Osteocyte (in vitro differentiated cells): ENCODE measurements around the gene CASD1. TPM values are rescaled to one million over a fixed set of nuclear protein-coding genes. Genes with fewer than 3 reads are reported as not detected.

Experiments
- DNase-seq: peaks from one replicate; pipeline ENCODE4 v3.0.0; 2021; ENCODE audit warnings: mixed read lengths; ENCODE audit not compliant: unreplicated experiment; ENCODE audit errors: extremely low spot score
- H3K27ac Mint-ChIP-seq: one replicate; pipeline ENCODE4 v1.8.0; 2021; ENCODE audit warnings: mild to moderate bottlenecking, mixed read lengths; ENCODE audit not compliant: unreplicated experiment
- H3K27me3 Mint-ChIP-seq: one replicate; pipeline ENCODE4 v1.8.0; 2021; ENCODE audit warnings: mixed read lengths; ENCODE audit not compliant: unreplicated experiment
- H3K36me3 Mint-ChIP-seq: one replicate; pipeline ENCODE4 v1.8.0; 2021; ENCODE audit warnings: mixed read lengths; ENCODE audit not compliant: unreplicated experiment
- H3K4me1 Mint-ChIP-seq: one replicate; pipeline ENCODE4 v1.8.0; 2021; ENCODE audit warnings: mixed read lengths; ENCODE audit not compliant: unreplicated experiment
- H3K4me3 Mint-ChIP-seq: one replicate; pipeline ENCODE4 v1.8.0; 2021; ENCODE audit warnings: mild to moderate bottlenecking, moderate library complexity, mixed read lengths; ENCODE audit not compliant: unreplicated experiment
- H3K9me3 Mint-ChIP-seq: one replicate; pipeline ENCODE4 v1.8.0; 2021; ENCODE audit warnings: mixed read lengths; ENCODE audit not compliant: unreplicated experiment
- total RNA-seq: library from RNA; stranded (reverse); gene quantifications from 2 replicates; pipeline ENCODE4 v1.2.1, GENCODE V29; 2021
- TF ChIP-seq, protein P1 (sequence below): fragments of 200-600 bp; sonication (generic); IDR thresholded peaks from 2 replicates; pipeline ENCODE4 v1.5.0; 2021; ENCODE audit warnings: antibody characterized with exemption, mild to moderate bottlenecking, moderate library complexity

Gene CASD1
- total RNA-seq, 1 donor from 2014 or later = 15.9 TPM

DNA sequence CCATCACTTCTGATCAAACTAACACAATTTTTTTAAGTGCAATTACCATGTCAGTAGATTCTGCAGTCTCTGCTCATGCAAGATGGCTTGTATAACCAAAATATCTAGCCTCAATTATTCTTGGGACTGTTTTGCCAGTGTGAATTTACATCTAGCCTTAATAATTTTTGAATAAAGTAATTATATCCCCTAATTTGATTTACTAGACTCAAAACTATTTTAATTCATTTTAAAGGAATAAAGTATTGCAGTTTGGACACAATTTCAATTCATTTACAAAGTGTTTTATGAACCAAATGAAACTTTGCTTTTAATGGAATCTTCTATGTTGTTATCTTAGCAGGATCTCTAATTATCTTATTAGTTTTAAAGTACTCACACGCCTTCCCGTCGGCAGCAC is 90.7 kb downstream of the CASD1 start:
- H3K4me1 Mint-ChIP-seq = peaks cover 4% of the 10 kb centered on the region

DNA sequence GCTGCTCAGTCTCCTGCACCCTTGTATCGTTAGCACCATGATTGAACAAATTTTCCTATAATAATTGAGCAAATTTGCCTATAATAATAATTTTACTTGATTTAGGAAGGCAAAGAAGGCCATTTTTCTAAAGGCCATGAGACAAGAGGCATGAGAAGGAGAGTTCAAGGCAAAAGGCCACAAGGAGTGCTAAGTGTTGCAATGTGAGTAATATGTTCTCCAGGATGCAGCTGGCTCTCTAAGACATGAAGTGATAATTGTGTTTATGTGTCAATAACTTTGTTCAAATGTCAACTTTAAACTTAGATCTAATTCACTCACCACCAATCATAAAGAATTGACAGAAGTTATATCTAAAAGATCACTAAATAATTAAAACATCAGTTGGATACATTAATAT is 92.6 kb downstream of the CASD1 start:
- Mint-ChIP-seq H3K4me1 (peaks cover 4% of the 10 kb centered on the region), H3K27ac (no peak overlapping the region), H3K36me3 (peaks cover 24% of the 10 kb centered on the region), H3K4me3 (no peak overlapping the region), H3K27me3 (no peaks in the 10 kb centered on the region), H3K9me3 (peaks cover 12% of the 10 kb centered on the region)
- TF ChIP-seq, protein P1, sequence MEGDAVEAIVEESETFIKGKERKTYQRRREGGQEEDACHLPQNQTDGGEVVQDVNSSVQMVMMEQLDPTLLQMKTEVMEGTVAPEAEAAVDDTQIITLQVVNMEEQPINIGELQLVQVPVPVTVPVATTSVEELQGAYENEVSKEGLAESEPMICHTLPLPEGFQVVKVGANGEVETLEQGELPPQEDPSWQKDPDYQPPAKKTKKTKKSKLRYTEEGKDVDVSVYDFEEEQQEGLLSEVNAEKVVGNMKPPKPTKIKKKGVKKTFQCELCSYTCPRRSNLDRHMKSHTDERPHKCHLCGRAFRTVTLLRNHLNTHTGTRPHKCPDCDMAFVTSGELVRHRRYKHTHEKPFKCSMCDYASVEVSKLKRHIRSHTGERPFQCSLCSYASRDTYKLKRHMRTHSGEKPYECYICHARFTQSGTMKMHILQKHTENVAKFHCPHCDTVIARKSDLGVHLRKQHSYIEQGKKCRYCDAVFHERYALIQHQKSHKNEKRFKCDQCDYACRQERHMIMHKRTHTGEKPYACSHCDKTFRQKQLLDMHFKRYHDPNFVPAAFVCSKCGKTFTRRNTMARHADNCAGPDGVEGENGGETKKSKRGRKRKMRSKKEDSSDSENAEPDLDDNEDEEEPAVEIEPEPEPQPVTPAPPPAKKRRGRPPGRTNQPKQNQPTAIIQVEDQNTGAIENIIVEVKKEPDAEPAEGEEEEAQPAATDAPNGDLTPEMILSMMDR = no peak
- no peak for DNase-seq

More for the DNA sequence above, 90.7 kb downstream of the CASD1 start:
- no peak overlapping the region for H3K4me3 Mint-ChIP-seq
- H3K27me3 Mint-ChIP-seq = no peaks in the 10 kb centered on the region
- peaks cover 16% of the 10 kb centered on the region for H3K36me3 Mint-ChIP-seq
- H3K9me3 Mint-ChIP-seq = no peaks in the 10 kb centered on the region
- H3K27ac Mint-ChIP-seq = no peak overlapping the region
- TF ChIP-seq, protein P1 = no peak
- no peak for DNase-seq

GRCh38 chr7:94605031-94605430 is 95.4 kb downstream of the CASD1 start:
- Mint-ChIP-seq H3K4me3 (no peak overlapping the region), H3K36me3 (peaks cover 34% of the 10 kb centered on the region), H3K27me3 (no peaks in the 10 kb centered on the region), H3K4me1 (peaks cover 4% of the 10 kb centered on the region), H3K27ac (no peak overlapping the region), H3K9me3 (peaks cover 14% of the 10 kb centered on the region)
- TF ChIP-seq, protein P1 = no peak
- DNase-seq = no peak

Other genes with a start within 250 kb of the CASD1 start
- 7,492 and 7,869 TPM in 2 replicates for gene COL1A2, start 114.9 kb upstream of the CASD1 start, total RNA-seq
- 85.6 and 96.8 TPM in 2 replicates for gene SGCE, start 146.3 kb downstream of the CASD1 start, total RNA-seq